ENCODE data around the gene RIOK1.
"Not testable (repeated sequence)": the region's sequence is repeated elsewhere in the genome, so short reads cannot be mapped to it uniquely, and the experiment has no call there.

Gene RIOK1

DNA sequence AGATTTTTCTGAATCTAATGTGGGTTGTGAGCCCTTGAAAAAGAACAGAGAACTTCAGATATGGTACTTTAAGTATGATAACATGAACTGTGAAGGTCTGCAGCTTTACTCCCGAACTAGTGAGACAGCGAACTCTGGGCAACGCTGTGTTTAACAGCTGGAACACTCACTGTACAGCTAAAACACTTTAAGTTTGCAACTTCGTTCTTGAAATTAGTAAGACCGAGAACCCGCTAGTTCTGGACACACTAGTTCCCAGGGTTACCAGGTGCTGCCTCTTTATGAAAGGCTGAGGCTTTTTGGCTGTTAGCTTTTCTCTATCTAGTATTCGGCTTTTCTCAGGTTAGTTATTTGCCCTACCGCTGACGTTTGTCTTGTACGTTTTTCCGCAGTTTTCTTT is 52.9 kb downstream of the RIOK1 start:
- no peak for DNase-seq

GRCh38 chr6:7445101-7445500 is 55.5 kb downstream of the RIOK1 start:
- DNase-seq = no peak

DNA sequence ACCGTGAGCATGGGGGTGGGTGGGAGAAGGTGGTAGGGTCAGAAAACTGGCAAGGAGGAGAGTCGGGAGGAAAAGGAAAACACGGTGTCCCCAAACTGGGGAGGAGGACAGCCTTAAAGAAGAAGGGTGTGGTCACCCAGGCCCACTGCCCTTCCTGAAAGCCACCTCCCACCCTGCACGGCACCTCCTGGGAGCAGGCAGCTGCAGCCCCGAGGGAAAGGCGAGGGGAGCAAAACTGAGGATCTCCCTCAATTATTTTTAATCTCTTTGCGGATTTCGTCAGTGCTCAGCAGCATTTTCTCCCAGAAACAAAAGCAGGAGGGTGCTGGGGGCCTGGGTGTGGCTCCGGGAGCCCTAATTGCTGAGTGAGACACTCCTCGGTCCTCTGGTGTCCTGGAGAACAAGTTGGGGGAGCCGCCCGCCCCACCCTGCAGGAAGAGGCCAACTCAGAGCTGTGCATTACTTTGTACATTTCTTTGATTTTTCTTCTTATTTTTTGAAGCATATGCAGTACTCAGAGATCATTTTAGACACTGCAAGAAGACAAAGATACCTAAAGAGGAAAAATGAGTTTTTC is 56.4 kb downstream of the RIOK1 start:
- no peak for DNase-seq

GRCh38 chr6:7446619-7447325 is 57.2 kb downstream of the RIOK1 start:
- DNase-seq = no peak

GRCh38 chr6:7448232-7448631 is 58.6 kb downstream of the RIOK1 start:
- DNase-seq = no peak

DNA sequence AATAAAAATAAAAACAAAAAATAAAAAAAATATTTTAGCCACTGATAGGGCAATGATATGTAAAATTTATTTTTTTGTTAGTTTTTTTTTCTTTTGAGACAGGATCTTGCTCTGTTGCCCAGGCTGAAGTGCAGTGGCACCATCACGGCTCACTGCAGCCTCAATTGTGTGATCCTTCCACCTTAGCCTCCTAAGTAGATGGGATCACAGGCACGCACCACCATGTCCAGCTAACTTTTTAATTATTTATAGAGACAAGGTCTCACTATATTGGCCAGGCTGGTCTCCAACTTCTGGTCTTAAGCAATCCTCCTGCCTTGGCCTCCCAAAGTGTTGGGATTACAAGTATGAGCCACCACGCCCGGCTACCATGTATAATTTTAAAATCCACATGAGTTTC is 59.4 kb downstream of the RIOK1 start:
- DNase-seq = no peak

GRCh38 chr6:7451326-7451725 is 61.7 kb downstream of the RIOK1 start:
- DNase-seq = no peak

- DNase-seq = no peak
Measured at GRCh38 chr6:7452898-7453297, 63.3 kb downstream of the RIOK1 start.

DNA sequence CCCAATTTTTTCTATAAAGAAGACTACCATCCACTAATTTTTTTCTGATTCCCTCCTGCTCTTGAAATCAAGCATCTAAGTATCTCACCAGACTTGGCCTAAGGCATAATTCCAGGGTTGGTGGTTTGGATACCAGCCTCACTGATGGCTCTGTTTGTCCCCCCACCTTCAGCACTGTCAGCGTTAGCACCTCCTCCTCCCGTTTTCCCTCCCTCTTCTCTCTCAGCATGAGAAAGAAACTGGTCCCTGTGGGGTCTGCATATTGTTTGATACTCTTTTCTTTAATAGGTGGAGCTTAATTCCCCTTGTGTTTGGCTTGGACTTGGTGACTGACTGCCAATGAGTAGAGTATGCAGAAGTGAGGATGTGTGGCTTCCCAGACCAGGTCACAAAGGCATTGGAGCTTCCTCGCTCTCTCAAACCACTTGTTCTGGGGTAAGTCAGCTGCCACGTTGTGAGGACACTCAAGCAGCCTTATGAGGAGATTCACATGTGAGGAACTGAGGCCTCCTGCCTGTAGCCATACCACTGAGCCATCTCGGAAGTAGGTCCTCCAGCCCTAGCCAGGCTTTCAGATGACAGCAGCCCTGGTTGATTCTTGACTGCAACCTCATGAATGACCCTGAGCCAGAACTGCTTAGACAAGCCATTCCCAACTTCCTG is 65.2 kb downstream of the RIOK1 start:
- no peak for DNase-seq

DNA sequence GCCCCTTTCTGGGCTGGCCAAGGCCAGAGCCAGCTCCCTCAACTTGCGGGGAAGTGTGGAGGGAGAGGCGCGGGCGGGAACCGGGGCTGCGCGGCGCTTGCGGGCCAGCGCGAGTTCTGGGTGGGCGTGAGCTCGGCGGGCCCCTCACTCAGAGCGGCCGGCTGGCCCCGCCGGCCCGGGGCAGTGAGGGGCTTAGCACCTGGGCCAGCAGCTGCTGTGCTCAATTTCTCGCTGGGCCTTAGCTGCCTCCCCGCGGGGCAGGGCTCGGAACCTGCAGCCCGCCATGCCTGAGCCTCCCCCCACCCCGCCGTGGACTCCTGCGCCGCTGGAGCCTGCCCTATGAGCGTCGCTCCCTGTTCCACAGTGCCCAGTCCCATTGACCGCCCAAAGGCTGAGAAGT is 66.7 kb downstream of the RIOK1 start:
- not testable (repeated sequence) for DNase-seq

DNA sequence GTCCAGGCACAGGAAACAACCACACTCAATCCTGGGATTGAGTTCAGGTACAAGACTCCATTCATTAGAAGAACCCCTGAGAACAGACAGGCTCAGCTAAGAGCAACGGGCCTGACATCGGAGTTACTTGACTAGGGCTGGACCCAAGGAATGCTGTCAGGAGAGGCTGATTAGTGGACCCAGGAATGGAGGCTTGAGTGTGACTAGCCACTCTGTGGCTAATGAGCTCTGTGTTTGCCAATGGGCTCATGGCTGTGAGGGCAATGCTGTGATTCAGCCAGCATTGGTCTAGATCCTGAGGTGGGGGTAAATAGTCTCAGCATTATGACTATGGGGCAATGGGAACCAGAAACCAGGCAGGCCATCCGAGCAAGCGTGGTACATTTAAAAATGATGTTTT is 71.8 kb downstream of the RIOK1 start:
- DNase-seq = no peak

DNA sequence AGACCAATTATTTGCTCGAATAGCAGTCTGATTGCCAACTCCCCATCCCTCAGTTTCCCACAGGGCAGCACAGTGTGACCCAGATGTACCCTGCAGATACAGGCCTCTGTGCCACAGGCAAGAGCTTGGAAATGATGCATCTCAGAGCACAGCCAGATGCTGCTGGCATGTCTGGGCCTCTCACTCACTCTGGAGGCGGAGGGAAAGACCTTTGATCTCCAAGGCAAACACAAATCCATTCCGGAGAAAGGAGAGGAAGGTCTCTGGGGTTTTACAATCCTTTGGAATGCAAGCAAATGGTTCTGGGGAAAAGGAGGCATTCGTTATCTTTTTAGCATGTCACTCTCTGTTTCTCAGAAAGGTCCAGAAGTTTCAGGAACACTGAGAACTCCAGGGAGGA is 74.2 kb downstream of the RIOK1 start:
- no peak for DNase-seq

DNA sequence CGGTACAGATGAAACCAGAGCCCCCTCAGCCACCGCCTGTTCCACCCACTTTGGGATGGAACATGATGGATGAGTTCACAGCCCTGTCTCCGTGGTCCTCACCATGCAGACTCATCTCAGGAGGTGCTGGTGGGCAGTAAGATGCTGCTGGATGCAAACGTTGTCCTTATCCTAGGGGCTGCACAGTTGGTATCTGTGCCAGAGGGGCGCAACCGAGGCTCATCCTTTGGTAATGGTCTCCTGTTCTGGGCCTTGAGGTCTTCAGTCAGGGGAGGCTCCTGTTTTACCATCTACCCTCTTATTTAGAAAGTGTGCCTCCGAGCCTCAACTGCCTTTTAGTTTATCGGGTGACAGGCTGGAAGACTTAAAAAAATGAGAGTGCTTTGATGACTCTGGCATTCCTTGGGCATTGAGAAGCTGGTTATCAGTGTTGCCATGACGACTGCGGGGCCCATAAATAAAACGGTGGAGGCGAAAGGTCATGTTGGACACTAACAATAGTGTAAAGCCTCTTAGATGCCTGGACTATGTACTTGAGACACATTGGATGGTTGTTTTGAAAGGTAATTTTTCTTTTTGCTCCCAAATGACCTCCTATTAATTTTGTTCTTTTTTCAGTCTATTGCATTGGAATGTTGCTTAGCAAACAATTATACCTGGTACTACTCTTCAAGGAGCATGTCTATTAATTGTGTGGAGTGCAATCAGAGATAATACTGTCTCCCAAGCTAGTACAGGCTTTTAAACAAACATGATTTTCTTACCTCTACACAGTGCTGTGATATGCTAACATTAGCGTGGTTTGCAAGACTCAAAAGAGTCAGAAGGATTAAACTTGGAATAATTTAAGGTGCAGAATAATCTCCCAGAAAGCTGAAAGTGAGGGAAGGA is 77.6 kb downstream of the RIOK1 start:
- peak; percentile 9 for DNase-seq

Measured in hematopoietic multipotent progenitor cell treated with erythropoietin and hydrocortisone succinate and interleukin-3 and kit ligand, for 4 days (in vitro differentiated cells).